IPS DF 19.7 (cell line): ENCODE measurements around the gene SCN7A.
"Not testable (repeated sequence)": the region's sequence is repeated elsewhere in the genome, so short reads cannot be mapped to it uniquely, and the experiment has no call there.

Experiments
- DNase-seq: peaks from one replicate; pipeline ENCODE4 v3.0.0-alpha.2; 2013; ENCODE audit warnings: low read depth, low spot score

SCN7A gene

DNA sequence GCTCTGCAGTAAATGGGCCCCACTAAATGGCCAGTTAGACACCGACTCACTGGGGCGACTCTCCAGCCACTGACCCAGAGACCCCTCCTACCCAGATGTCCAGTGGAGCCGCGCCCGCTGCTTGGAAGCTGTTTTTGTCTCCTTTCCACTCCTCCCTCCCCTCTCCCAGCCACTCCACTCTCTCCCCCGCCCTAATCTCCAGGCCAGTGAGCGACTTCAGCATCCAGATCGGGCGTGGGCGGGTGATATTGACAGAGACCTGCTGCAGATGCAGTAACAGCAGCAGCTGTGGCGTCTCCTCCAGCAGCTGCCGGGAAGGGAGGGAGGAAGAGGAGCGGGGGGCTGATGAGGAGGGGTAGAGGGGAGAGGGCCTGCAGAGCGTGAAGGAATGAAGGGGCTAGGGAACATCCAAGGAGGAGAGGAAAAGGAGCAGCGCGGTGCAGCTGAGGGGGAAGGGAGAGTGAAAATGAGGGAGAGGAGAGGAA lies at the start of gene SCN7A:
Gene SCN7A (minus strand): TSS at position 110 of the 485 bp plus-strand sequence. CDS start 16,553 bp downstream, outside the sequence.
- DNase-seq: peak; percentile 12

DNA sequence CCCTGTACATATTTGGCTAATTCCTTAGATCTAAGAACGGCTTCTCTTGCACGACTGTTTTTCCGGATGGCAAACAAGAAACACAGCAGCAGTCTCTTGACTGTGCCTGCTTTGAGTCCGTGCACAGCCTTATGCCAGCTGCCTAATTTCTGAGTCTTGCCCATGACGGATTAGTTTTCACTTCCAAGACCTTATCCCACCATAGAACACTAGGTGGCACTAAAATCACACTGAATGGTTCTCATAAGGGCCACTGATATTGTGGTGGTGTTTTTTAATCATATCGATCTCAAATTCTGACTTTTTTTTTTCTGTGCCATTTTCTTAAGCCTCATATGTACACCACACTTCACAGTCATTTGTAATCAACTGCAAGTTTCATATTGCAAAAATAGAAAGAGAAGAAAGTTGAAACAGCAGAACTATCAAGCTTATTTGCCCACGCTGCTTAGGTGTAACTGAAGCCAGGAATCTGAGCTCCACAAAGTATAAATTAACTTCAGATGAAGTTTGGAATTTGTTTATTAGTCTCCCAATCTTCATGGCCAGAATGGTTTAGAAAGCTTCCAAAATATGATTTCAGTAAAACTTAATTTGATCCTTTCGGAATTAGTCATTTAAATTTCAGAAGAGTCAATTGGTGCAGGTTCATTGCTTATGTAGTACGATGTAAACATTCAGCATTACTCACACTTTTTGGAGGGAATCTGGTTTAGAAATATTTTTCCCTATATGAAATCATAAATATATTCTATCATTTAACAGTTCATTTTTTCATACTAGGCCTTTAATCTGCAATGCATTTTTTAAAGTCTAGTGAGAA lies 45.5 kb upstream of the SCN7A start:
- DNase-seq: peak; percentile 7

DNA sequence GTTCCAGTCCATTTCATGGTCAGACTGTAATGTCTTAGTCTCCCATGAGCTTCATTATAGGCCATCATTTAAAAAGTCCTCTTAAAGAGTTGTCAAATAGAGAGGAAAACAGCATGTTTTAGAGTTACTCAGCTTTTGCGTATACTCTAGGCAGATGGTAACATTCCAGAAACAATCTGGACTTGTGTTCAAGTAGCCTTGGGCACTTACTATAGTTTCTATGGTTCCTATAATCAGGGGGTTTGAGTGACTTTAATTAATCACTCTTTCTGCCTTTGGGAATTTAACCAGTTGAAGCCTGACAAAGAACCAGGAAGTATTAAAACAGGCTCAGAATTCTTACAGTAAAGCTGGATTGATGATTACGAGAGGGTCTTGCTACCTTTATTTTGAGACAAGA lies 42.1 kb upstream of the SCN7A start:
- no peak for DNase-seq

DNA sequence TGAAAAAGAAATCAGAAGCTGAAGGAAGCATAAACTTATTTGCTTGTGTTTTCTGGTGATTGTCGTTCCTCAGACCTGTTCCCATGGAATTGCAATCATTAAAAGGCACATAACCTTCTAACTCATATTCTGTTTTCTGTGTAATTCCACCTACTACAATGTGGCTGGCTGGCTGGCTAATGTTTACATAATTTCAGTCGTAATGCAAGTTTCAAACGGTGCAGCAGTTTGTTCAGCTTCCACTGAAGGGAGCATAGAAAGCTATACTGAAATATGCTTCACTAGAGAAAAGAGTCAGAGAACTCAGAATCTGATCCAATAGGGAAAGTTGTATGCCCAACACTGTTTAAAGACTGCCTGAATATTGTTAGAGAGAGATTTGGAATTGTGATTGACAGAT lies 27.1 kb upstream of the SCN7A start:
- DNase-seq: no peak

DNA sequence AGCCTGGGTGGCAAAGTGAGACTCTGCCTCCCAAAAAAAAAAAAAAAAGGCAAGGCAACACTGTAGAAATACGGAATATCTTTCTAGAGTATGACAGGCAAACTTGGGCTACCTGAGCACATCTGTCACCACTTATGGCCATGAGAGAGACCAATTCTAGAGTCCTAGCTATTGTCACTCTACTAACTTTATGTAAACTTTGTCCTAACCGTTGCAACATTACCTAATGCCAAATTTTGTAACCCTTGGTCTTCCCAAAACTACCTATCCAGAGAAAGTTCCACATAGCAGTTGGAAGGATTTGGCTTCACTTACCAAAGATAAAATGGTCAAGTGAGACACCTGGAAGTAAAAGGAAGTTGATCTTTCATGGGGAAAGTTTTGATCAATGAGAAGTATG lies 26.6 kb upstream of the SCN7A start:
- no peak for DNase-seq

DNA sequence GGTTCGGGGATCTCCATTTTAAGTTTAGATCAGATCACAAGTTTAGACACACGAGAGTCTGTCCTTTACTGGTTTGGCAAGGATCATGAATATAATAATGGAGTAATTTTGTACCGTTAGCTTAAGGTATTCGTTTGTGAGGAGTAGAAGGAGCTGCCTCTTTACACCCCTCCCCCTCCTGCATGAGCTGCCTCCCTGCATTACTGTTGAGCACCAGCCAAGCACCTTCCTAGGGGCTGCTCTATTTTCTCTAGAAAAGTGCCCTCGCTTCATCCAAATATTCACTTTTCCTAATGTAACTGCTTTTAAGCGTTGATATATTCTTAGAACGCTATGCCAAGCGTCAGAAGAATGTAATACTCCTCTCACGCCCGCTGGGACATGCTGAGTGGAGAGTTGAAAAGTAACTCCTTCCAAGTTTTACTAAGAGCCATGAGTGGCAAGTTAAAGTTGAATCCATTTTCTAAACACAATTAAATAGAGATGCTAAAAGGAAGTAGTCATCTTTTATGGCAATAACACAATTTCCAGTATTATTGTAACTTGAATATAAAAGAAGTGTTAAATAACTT lies 25.4 kb upstream of the SCN7A start:
- DNase-seq: no peak

DNA sequence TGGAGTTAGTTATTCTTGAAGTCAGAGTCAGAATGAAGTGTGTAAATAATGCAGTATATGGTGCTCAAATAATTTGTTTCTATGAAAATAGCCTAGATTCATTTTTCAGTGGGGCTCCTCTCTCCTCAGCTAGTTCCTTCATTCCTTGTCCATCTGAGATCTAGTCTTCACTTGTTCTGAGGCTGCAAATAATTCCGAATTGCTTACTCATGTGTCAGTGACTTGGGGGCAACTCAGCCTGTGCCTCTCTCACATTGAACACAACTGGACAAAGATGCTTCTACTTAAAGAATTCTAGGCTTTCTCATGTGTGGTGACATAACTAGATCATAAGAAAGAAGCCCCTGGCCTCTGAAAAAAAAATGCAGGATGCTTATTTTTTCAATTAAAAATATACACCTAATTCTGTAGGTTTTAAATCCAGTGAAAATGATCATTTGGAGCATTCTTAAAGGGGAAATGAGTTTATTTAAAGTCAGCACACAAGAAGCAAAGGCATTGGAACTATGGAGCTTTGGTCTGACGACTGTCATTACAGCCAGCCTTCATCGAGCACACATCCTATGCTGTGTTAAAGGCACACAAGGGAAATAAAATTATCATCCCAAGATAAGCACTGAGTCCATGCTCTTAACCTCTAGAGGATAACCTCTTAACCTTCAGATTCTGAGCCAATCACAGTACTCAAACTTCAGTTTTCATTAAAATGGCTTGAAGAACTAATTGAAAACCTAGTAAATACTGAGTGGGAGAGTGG lies 24.8 kb upstream of the SCN7A start:
- DNase-seq: no peak

DNA sequence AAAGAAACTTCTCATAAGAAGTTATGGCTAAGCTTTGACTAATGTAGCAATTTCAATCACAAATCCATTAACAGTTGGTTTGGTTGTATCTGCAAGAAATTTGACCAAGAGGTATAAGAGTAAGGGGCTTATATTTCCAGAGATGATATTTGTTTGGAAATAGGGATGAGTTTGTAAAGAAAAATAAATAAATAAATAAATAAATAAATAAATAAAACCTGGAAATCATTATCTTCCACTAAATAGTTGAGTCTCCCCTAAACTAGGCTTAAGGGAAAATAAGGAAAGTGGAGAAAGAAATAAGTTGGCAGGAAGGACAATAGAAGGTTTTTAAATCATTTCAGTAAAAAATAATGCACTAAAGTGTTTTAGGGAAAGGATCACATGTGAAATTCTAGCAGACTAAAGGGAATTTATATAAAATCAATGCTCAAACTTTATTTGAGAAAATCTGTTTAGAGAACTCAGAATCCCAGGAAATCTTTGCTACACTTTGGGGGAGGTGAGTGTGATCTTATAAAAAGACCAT lies 23.5 kb upstream of the SCN7A start:
- DNase-seq: no peak

DNA sequence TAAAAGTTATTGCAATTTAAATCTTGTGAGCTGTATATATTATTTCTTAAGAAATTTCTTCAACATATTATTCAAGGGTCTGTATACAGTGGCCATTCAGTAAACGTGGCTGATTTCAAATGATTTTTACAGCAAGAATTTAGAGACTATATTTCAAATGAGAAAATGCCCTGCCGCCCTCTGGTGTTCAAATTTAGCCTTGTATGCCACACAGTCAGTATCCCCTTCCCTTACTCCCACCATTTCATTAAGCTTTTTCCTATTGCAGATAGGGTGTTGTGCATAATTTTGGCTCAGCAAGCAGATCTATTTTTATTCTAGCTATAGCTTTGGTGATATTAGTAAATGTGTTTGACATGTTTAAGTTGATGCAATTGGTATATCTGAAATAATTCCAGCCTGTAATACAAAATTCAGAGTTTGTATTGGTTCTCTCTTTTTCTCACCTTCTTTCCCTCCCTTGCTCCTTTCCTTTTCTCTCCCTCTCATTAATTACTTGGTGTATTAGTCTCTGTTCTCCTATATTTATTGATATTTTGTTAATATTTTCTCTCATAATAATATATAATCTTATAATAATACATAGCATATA lies 22.8 kb upstream of the SCN7A start:
- no peak for DNase-seq

DNA sequence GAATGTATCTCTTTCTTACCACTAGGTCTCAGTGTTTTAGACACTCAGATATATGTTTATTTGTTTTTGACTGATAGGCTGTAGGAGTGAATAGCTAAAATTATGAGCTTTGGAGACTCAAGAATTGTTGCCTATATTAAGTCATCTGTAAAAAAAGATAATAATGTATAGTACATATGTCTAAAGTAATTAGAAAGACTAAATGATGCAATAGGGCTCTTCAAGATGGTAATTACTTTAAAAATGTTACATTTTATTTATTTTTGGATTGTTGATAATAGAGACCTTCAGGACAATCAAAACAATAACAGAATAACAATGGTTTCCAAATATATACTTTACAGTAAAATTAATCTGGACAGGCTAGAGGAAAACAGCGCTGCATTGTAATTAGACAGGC lies 19.9 kb upstream of the SCN7A start:
- no peak for DNase-seq

DNA sequence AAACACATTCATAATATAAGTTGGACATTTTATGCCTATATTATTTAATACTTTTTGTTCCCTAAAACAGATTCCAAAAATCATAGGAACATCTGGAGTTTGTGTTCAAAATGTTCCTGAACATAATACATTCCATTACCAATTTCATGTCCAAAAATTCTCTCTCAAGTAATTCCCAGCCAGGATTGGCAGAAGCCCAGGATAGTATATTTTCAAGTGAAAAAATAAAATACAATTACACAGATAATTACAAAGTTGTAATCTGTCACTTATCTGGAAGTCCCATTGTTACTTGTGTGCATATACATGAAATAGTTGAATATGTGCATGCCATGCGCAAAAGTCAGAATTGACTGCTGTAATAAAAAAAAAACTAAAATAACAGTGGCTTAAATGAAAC lies 5.2 kb upstream of the SCN7A start:
- DNase-seq: no peak

DNA sequence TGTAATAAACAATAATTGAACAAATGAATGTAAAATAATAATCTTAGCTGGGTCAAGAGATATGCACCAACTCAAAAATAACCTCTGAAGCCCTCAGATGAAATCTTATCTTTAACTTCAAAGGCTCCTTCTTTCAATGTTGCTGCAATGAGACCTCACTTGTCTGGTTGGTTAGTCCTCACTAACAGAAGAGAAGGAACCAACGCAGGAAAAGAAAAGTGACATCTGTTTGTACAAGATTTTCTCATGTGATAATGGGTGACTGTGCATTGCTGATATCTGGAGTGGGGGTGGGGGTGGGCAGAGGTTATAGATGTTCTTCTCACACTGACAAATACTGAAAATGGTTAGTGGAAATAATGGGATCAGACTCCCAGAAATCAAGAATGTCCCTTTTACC lies 2.6 kb downstream of the SCN7A start:
- no peak for DNase-seq

DNA sequence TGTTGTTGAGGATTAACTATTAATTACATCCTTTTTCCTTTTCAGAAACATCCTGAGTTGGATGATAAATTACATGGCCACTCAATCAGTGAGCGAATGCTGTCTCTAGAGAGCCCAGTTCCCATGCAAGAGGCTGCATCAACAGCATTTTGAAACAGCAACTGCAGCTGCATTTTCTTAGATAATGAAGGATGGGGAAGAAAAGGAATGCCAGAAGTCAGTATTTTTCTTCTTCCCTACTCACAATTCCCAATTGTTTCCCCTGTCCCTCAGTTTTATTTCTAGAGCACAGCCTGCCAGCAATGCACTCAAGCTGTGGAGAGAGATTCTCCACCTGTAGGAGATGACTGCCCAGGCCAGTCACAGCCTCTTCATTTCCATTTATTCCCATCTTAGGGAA lies 6.9 kb downstream of the SCN7A start:
- no peak for DNase-seq

DNA sequence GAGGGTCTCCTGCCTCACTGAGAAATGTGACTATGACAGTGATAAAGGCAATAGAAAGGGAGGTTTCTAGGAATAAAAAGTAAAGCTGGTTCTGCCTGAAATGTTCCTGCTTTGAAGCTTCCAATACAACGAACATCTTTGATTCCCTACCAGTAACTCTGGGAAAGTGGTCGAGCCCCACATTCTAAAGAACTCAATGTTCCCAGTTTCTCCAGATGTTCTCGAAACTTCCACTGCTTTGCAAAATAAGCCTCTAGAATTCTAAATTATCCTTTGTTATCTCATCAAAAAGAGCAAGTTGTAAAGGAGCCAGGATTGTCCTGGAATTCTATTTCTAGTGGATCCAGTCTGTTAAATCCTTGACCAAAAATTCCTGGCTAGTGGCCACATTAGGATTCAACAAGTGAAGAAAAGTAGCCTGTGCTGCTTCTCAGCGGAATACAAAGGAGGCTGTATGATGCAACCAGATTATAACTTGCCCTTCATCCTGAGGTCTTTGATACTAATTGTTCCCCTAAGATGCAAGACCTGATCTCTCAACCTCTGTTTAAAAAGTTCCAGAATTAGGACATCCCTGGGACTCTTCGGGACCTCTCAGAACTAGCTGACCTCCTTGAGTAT lies 8.4 kb downstream of the SCN7A start:
- no peak for DNase-seq

DNA sequence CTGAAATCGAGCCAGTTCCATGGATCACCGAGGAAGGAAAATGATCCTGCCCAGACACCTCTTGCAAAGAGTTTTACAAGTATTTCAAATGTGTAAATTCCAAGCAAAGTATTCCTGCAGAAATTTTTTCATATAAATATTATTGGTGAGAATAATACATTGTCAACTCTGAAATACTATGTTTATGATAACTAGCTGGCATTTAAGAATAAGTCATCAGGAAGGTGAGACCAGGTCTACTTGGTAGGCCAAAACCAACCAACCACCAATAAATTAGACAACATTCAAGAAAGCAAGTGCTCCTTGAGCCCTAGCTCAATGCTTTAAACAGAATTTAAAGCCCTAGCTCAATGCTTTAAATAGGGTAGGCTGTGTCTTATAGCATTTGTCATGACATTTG lies 21.7 kb downstream of the SCN7A start:
- no peak for DNase-seq

DNA sequence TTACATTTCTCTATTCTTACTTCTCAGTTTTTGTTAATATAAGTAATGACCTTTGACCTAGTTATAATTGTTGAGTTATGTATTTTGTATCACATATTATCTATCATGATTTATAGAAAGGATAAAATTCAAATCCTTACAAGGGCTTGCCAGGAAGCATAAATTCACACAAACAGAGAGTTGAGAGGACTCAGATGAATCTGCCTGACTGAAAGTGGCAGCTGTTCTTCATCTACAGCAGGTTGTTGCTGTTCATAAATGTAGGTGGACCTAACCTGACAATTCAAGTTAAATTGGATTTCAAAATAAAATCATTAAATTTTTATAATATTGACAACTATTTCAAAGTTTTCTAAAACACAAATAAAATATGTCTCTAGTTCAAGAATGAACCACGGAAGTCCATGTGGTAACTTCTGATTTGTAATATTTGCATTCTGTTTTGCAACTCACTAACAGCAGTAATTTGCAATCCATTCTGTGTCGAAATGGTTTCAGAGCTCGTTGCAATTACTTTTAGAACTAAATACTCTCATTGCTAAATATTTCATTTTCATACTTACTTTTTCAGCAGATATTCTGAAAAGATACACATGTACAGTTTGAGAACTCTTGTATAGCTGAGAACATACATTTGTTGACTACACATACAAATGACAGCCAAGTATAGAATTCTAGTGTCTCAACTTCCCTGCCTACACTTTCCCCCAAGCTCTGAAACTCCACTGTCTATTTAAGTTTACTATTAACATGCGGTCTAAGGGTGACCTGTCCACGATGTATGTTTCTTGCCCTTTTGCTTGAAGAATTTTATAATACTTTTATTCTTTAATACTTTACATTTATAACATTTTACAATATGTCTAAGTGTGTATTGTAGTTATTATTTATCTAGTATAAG lies 25.7 kb downstream of the SCN7A start:
- no peak for DNase-seq

DNA sequence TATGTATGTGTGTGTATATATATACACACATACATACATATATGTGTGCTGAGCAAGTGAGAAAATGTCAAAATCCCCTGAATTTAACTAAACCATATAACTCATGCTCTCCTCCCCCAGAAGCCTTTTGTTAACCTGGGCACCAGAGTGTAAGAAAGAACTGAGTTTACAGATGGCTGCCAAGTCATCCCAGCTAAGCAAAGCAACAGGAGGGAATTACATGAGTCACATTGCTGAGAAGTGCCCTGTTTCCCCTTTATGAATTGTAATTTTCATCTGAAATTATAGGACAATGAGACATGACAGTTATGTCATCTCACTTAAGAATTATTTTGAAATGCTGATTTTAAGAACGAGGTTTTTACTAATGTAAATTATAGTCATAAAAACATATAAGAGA lies 29.9 kb downstream of the SCN7A start:
- no peak for DNase-seq

DNA sequence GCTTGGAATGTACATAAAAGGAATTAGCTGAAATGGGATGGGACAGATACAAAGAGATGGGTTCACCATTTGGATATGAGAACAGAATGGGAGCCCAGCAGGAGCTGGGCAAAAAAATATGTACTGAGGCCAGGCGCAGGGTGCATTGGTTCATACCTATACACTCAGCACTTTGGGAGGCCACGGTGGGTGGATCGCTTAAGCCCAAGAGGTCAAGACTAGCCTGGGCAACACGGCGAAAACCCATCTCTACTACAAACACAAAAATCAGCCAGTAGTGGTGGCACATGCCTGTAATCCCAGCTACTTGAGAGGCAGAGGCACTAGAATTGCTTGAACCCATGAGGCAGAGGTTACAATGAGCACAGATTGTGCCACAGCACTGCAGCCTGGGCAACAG lies 30.4 kb downstream of the SCN7A start:
- no peak for DNase-seq

DNA sequence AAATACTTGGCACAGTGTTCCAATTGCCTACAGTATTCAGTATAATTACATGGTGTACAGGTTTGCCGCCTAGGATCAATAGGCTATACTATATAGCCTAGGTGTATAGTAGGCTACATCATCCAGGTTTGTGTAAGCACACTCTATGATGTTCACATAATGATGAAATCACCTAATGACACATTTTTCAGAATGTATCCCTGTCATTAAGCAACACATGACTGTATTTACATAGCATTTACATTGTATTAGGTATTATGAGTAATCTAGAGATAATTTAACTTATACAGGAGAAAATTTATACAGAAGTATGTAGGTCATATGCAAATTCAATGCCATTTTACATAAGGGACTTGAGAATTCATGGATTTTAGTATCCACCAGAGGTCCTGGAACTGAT lies 35.4 kb downstream of the SCN7A start:
- DNase-seq: no peak

DNA sequence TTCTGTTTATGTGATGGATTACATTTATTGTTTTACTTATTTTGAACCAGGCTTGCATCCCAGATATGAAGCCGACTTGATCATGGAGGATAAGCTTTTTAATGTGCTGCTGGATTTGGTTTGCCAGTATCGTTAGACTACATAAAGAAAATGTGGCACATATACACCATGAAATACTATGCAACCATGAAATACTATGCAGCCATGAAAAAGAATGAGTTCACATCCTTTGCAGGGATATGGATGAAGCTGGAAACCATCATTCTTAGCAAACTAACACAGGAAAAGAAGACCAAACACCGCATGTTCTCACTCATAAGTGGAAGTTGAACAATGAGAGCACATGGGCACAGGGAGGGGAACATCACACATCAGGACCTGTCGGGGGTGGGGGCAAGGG lies 38.2 kb downstream of the SCN7A start:
- not testable (repeated sequence) for DNase-seq
